ENCODE results near the gene NRXN3.

NRXN3 gene

DNA sequence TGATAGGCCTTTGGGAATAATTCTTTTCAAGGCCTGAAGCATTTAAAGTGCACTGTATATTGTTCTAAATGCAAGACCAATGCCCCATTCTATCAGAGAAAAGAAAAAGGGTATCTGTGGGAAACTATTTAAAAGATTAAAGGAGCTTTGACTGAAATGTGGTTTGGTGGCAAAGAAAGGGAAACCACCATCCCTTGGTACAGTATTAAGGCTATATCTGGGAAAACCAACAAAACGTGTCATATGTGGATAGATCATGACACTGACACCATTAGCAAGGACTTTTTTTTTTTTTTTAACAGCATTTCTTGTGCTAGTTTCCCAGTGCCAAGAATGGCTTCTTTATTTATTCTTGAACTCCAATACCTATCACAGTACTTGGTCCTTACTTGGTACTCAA is 1150.4 kb downstream of the NRXN3 start:
- Mint-ChIP-seq H3K27ac (no peak overlapping the region), H3K27me3 (ENCODE audit: low read depth) (no peaks in the 10 kb centered on the region), H3K36me3 (ENCODE audit: low read depth) (no peaks in the 10 kb centered on the region)

DNA sequence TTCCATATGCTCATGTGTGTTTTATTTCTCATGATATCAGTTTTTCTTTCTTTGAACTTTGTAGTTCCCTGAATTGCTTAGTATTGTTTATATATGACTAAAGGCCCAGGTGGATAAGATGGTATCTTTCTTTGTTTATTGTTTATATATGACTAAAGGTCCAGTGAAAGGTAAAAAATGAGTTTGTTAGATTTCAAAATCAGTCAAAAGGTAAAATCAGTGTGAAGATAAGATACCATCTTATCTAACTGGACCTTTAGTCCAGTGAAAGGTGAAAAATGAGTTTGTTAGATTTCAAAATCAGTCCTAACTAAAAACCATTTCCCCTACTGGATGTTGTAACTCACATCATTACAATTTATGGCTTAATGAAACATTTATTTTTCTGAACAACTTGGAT is 1150.9 kb downstream of the NRXN3 start:
- Mint-ChIP-seq H3K27me3 (ENCODE audit: low read depth) (no peaks in the 10 kb centered on the region), H3K4me1 (ENCODE audit: low read depth) (no peaks in the 10 kb centered on the region), H3K27ac (no peak overlapping the region), H3K9me3 (no peaks in the 10 kb centered on the region), H3K4me3 (no peak overlapping the region), H3K36me3 (ENCODE audit: low read depth) (no peaks in the 10 kb centered on the region)
- DNase-seq (ENCODE audit: low spot score), result no peak

More for the DNA sequence above, 1150.4 kb downstream of the NRXN3 start:
- Mint-ChIP-seq H3K4me1 (ENCODE audit: low read depth) (no peaks in the 10 kb centered on the region), H3K4me3 (no peak overlapping the region), H3K9me3 (no peaks in the 10 kb centered on the region)
- DNase-seq (ENCODE audit: low spot score), result no peak

DNA sequence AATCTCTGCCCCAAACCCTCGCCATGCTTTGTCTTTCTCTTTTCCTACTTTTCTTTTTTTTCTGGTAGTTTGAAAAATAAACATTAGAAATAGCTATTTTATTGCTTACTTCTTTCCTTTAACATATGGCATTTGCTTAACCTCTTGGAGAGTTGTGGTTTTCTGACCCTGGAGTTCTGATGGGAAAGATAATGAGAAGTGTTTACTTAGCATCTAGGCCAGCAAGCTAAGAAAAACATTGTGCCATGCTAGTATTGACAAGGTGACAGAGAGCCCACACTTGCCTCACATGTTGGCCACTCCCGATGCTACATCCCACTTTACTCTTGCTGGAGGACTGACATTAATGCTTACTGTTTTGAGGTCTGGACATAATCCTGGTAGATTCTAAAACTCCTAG is 1154.9 kb downstream of the NRXN3 start:
- Mint-ChIP-seq H3K27ac (no peak overlapping the region), H3K9me3 (peaks cover 2% of the 10 kb centered on the region), H3K4me3 (no peak overlapping the region), H3K27me3 (ENCODE audit: low read depth) (no peaks in the 10 kb centered on the region), H3K4me1 (ENCODE audit: low read depth) (no peaks in the 10 kb centered on the region), H3K36me3 (ENCODE audit: low read depth) (no peaks in the 10 kb centered on the region)
- no peak for DNase-seq (ENCODE audit: low spot score)

DNA sequence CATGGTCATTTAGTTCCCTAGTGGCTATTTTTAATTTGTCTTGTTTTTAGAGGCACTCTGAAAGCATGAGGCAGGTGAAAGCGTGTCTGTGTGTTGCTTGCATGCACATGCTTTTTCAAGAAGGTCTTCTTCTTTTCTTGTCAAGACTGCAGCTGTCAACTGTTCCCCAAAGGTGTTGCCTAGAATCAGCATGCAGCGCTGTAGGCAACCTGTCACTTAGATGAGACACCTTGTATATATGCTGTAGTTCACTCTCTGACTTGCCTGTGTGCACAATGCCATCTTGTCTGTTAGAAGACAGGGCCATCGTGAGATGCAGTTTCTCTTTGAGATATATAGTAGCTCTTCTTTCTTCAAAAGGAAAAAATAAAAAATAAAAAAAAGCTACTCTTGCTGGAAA is 1155.4 kb downstream of the NRXN3 start:
- Mint-ChIP-seq H3K9me3 (peaks cover 7% of the 10 kb centered on the region), H3K36me3 (ENCODE audit: low read depth) (no peaks in the 10 kb centered on the region), H3K27me3 (ENCODE audit: low read depth) (no peaks in the 10 kb centered on the region), H3K4me1 (ENCODE audit: low read depth) (no peaks in the 10 kb centered on the region), H3K27ac (no peak overlapping the region), H3K4me3 (no peak overlapping the region)
- no peak for DNase-seq (ENCODE audit: low spot score)

DNA sequence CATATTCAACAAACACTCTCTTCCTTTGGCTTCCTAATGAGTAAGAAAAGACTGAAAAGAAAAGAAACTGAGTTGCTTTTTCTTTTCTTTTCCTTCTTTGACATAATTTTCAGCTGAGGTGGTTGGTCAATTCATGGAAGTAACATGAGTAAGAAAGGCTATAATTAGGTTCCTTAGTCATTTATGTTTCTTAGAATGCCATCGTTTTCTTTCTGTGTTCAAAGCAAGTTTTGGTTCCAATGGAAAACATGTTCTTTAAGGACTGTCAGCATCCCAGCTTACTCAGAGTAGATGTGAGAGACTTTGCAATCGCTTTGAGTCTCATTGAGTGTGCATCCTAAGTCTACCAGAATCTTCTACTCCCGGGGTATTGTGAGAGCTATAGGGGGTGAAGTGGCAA is 1158.7 kb downstream of the NRXN3 start:
- H3K27ac Mint-ChIP-seq, result no peak overlapping the region
- no peaks in the 10 kb centered on the region for H3K36me3 Mint-ChIP-seq (ENCODE audit: low read depth)
- H3K4me1 Mint-ChIP-seq (ENCODE audit: low read depth), result no peaks in the 10 kb centered on the region
- DNase-seq (ENCODE audit: low spot score), result no peak
- H3K27me3 Mint-ChIP-seq (ENCODE audit: low read depth), result no peaks in the 10 kb centered on the region
- no peak overlapping the region for H3K4me3 Mint-ChIP-seq
- H3K9me3 Mint-ChIP-seq, result peaks cover 7% of the 10 kb centered on the region

DNA sequence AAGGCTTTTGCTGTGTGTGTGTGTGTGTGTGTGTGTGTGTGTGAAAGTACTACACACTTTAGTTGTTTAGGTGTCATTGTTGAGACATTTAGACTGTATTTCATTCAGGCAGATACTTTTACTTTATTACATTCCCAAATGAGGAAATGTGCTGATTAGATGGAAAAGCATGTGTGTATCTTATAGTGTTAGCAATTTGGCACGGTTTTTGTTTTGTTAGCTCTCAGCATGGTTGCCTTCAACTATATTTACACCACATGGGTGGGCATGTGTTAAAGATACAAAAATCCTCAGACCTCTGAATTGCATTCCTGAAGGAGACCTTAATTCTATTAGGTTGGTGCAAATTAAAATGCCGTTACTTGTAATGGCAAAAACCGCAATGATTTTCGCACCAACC is 1161.7 kb downstream of the NRXN3 start:
- no peaks in the 10 kb centered on the region for H3K4me1 Mint-ChIP-seq (ENCODE audit: low read depth)
- H3K4me3 Mint-ChIP-seq, result no peak overlapping the region
- peaks cover 7% of the 10 kb centered on the region for H3K9me3 Mint-ChIP-seq
- H3K36me3 Mint-ChIP-seq (ENCODE audit: low read depth), result no peaks in the 10 kb centered on the region
- DNase-seq (ENCODE audit: low spot score), result no peak
- no peaks in the 10 kb centered on the region for H3K27me3 Mint-ChIP-seq (ENCODE audit: low read depth)
- H3K27ac Mint-ChIP-seq, result no peak overlapping the region

DNA sequence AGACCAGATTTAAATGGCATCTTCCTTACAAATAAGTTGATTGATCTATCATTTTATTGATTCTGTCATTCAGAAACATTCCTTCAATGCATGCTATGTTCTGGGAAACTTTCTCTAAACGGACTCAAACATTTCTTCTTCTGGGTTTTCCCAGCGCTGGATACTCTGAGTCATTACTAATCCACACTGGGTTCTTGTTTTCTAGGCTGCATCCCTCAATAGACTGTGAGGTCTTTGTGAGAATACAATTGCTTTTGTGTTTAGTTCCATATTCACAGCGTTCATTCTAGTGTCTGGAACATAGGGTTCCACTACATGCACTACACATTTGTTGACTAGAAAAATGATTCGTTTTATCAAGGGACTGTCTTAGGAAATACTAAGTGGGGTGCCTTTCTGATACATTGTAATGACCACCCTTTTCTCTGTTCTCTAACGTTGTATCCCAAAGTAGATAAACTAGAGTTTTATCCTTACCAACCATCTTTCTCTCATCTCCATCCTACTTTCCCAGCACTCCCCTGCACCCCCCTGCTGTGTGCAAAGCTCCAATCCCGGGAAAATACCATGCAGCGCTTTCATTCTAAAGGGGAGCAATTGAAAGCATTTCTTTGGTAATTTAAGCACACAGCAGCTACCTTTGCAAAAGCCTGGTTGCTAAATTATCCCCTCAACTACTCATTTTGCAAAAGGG is 1162.5 kb downstream of the NRXN3 start:
- DNase-seq (ENCODE audit: low spot score), result no peak
- Mint-ChIP-seq H3K27me3 (ENCODE audit: low read depth) (no peaks in the 10 kb centered on the region), H3K36me3 (ENCODE audit: low read depth) (no peaks in the 10 kb centered on the region), H3K27ac (no peak overlapping the region), H3K9me3 (peaks cover 7% of the 10 kb centered on the region), H3K4me1 (ENCODE audit: low read depth) (no peaks in the 10 kb centered on the region), H3K4me3 (no peak overlapping the region)

DNA sequence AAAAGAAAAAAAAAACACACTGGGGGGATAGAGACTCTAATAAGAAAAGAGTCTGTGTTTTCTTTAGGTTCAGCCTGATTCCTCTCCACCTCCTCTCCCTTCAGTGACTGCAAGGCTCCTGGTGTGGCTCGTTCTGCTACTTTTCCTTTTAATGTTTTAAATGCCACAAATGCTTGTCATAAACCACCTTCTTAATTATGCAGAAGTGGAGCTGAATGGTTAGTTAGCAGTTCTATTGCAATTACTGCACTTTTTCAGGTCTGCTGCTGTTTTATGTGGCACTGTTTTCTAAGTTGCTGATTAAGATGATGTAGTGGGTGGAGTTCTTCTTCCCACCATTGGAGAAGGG is 1163.0 kb downstream of the NRXN3 start:
- Mint-ChIP-seq H3K27ac (no peak overlapping the region), H3K27me3 (ENCODE audit: low read depth) (no peaks in the 10 kb centered on the region), H3K4me3 (no peak overlapping the region)

DNA sequence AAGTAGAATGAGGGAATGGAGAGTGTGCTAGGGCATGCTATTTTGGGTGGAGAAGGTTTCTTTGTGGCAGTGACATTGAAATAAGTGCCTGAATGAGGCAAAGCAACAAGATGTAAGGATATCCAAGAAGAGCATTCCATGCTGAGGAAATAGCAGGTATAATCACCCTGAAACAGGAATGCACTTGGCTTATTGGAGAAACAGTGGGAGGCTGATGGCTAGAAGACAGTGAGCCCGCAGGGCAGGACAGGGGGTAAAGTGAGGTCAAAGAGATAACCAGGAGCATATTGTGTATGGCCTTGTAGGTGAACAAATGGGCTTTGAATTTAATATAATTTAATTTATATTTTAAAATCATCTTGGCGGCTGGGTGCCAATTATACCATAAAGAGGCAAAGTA is 1164.1 kb downstream of the NRXN3 start:
- Mint-ChIP-seq H3K27ac (no peak overlapping the region), H3K27me3 (ENCODE audit: low read depth) (no peaks in the 10 kb centered on the region), H3K9me3 (peaks cover 7% of the 10 kb centered on the region)

More for the DNA sequence above, 1163.0 kb downstream of the NRXN3 start:
- H3K36me3 Mint-ChIP-seq (ENCODE audit: low read depth), result no peaks in the 10 kb centered on the region
- no peak for DNase-seq (ENCODE audit: low spot score)
- no peaks in the 10 kb centered on the region for H3K4me1 Mint-ChIP-seq (ENCODE audit: low read depth)
- peaks cover 7% of the 10 kb centered on the region for H3K9me3 Mint-ChIP-seq

DNA sequence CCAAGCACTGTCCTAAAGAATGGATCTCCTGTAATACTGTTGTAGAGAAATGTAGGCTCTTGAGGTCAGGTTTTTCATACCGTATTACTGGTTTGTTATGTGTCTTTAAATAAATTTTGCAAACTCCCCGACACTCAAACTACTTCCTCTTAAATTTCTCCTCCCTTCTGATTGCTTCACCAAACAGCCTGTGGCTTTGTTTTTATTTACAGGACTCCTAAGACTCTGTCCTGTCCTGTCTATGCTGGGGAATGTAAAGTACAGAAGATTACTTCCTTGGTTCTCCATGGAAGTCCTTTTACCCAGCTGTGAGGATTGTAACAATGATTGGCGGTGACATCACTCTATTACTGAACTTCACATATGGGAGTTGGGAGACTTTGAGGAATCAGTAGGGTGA is 1167.6 kb downstream of the NRXN3 start:
- H3K9me3 Mint-ChIP-seq, result no peaks in the 10 kb centered on the region
- no peaks in the 10 kb centered on the region for H3K27me3 Mint-ChIP-seq (ENCODE audit: low read depth)
- H3K4me3 Mint-ChIP-seq, result no peak overlapping the region
- no peaks in the 10 kb centered on the region for H3K4me1 Mint-ChIP-seq (ENCODE audit: low read depth)
- DNase-seq (ENCODE audit: low spot score), result no peak
- no peaks in the 10 kb centered on the region for H3K36me3 Mint-ChIP-seq (ENCODE audit: low read depth)
- H3K27ac Mint-ChIP-seq, result no peak overlapping the region

More for the DNA sequence above, 1164.1 kb downstream of the NRXN3 start:
- Mint-ChIP-seq H3K36me3 (ENCODE audit: low read depth) (no peaks in the 10 kb centered on the region), H3K4me1 (ENCODE audit: low read depth) (no peaks in the 10 kb centered on the region), H3K4me3 (no peak overlapping the region)
- no peak for DNase-seq (ENCODE audit: low spot score)

DNA sequence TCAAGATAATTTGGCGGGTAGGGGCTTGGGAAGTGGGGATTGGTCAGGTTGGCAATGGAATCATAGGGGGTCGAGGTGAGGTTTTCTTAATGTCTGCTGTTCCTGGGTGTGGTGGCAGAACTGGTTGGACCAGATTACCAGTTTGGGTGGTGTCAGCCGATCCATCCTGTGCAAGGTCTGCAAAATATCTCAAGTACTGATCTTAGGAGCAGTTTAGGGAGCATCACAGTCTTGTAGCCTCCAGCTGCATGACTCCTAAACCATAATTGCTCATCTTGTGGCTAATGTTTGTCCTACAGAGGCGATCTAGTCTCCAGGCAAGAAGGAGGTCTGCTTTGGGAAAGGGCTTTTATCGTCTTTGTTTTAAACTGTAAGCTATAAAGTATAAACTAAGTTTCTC is 1172.8 kb downstream of the NRXN3 start:
- Mint-ChIP-seq H3K4me1 (ENCODE audit: low read depth) (no peaks in the 10 kb centered on the region), H3K27ac (no peak overlapping the region), H3K36me3 (ENCODE audit: low read depth) (no peaks in the 10 kb centered on the region), H3K4me3 (no peak overlapping the region), H3K27me3 (ENCODE audit: low read depth) (no peaks in the 10 kb centered on the region), H3K9me3 (no peaks in the 10 kb centered on the region)
- no peak for DNase-seq (ENCODE audit: low spot score)

DNA sequence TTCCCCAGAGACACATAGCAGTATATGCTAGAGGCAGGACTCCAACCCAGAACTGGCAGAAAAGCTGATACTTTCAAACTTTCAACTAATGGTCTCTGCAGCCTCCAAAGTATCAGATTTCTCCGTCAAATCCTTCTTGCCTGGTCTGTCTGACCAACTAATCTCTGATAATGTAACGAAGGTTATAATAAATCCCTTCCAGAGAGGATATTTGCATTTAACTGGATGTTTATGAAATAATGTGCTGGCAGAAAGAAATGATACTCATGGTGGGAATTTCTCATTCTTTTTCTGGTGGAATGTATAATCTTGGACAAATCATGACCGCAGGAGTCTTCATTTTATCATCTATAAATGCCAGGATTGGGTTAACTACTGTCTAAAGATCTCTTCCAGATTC is 1180.8 kb downstream of the NRXN3 start:
- Mint-ChIP-seq H3K27ac (no peak overlapping the region), H3K27me3 (ENCODE audit: low read depth) (no peaks in the 10 kb centered on the region), H3K4me3 (no peak overlapping the region), H3K9me3 (no peaks in the 10 kb centered on the region), H3K36me3 (ENCODE audit: low read depth) (no peaks in the 10 kb centered on the region), H3K4me1 (ENCODE audit: low read depth) (no peaks in the 10 kb centered on the region)
- no peak for DNase-seq (ENCODE audit: low spot score)

DNA sequence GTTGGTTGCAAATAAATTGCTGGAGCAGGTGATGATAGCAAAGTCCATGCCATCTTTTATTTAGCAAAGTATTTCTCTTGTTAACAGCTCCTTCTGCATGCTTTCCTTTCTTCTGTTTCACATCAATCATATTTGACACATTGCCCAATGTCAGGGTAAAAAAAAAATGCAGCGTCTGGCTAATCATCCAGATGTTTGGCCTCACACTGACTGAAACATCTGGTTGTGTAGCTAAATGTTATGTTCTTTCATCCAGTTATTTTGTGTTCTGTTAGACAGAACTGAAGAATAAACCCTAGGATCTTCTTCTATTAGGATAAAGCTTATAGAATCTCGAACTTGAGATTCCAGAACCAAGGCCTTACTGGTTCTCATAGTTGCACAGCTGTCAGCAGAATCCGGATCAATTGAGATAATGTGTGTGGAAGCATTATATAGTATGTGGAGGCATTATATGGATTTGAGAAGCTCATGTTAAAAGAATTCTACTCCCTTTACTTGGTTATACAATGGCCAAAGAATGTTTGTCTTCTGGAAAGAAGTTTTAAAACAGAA is 1182.0 kb downstream of the NRXN3 start:
- no peaks in the 10 kb centered on the region for H3K9me3 Mint-ChIP-seq
- no peaks in the 10 kb centered on the region for H3K36me3 Mint-ChIP-seq (ENCODE audit: low read depth)
- no peak for DNase-seq (ENCODE audit: low spot score)
- no peak overlapping the region for H3K4me3 Mint-ChIP-seq
- no peaks in the 10 kb centered on the region for H3K4me1 Mint-ChIP-seq (ENCODE audit: low read depth)
- no peaks in the 10 kb centered on the region for H3K27me3 Mint-ChIP-seq (ENCODE audit: low read depth)
- H3K27ac Mint-ChIP-seq, result no peak overlapping the region

DNA sequence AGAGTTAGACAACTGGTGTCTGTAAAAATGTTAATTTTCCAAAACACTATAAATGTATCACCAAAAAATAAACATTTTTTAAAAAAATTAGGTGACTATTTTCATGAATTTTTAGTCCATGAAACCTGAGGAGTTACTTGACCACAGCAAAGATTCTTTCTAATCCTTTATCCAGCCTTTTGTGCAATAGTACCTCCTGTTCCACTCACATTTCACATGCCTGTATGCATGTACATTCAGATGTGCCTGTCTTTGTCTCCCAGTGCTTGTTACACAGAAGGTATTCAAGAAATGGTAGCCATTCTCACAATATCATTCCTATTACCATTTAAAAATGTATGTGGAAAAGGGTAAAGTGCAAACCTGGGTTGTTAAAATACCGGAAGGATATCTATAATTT is 1184.2 kb downstream of the NRXN3 start:
- Mint-ChIP-seq H3K27ac (no peak overlapping the region), H3K4me3 (no peak overlapping the region), H3K27me3 (ENCODE audit: low read depth) (no peaks in the 10 kb centered on the region), H3K36me3 (ENCODE audit: low read depth) (no peaks in the 10 kb centered on the region), H3K4me1 (ENCODE audit: low read depth) (no peaks in the 10 kb centered on the region), H3K9me3 (no peaks in the 10 kb centered on the region)
- DNase-seq (ENCODE audit: low spot score), result no peak

DNA sequence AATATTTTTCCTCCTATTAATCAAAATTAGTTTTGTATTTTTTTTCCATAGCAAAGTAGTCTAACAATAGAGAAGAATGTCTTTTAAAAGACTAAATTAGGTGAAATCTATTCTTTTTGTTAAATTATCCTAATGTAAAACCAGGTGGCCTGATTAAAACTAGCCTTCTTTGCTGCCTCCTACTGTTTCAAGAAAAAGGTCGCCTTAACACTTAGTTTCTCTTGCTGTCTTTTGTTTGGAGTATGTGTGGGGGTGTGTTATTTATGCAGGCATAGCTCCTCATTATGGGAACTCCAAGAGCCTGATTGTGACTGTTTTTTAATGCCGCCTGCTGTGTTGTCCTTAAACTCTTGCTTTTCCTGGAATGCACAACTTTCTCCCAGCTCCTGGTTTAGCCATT is 1185.9 kb downstream of the NRXN3 start:
- H3K27me3 Mint-ChIP-seq (ENCODE audit: low read depth), result no peaks in the 10 kb centered on the region
- DNase-seq (ENCODE audit: low spot score), result no peak
- H3K9me3 Mint-ChIP-seq, result no peaks in the 10 kb centered on the region
- no peaks in the 10 kb centered on the region for H3K36me3 Mint-ChIP-seq (ENCODE audit: low read depth)
- H3K4me3 Mint-ChIP-seq, result no peak overlapping the region
- no peaks in the 10 kb centered on the region for H3K4me1 Mint-ChIP-seq (ENCODE audit: low read depth)
- no peak overlapping the region for H3K27ac Mint-ChIP-seq
